ENCODE data around the gene CDH5. TPM values are rescaled to one million over a fixed set of nuclear protein-coding genes. Genes with fewer than 3 reads are reported as not detected.

CDH5 gene
- total RNA-seq, 2 donors from 2014 or later = 10.4 to 15.8 TPM

- Histone ChIP-seq H3K27ac (no peak overlapping the region), H3K4me3 (no peak overlapping the region), H3K27me3 (no peaks in the 10 kb centered on the region), H3K9me3 (no peaks in the 10 kb centered on the region), H3K36me3 (replicated peaks in 1 of 2; ENCODE audit: insufficient read depth in 1 of 2, low read depth in 2 of 2) (no peaks in the 10 kb centered on the region), H3K4me1 (peaks cover 1% of the 10 kb centered on the region)
- 61 to 79% methylated on average over 11 of the region's 11 CpGs for WGBS, 2 donors
- intact Hi-C loops (cut with DNase I) = loop anchor here (10.0 kb wide), 2 partner anchors 83 to 203 kb away; partner anchors contain the start of gene CMTM3
- ATAC-seq = no peak
- no peak for TF ChIP-seq POLR2A (IDR thresholded peaks at IDR 0.05)
- TF ChIP-seq, protein P1, sequence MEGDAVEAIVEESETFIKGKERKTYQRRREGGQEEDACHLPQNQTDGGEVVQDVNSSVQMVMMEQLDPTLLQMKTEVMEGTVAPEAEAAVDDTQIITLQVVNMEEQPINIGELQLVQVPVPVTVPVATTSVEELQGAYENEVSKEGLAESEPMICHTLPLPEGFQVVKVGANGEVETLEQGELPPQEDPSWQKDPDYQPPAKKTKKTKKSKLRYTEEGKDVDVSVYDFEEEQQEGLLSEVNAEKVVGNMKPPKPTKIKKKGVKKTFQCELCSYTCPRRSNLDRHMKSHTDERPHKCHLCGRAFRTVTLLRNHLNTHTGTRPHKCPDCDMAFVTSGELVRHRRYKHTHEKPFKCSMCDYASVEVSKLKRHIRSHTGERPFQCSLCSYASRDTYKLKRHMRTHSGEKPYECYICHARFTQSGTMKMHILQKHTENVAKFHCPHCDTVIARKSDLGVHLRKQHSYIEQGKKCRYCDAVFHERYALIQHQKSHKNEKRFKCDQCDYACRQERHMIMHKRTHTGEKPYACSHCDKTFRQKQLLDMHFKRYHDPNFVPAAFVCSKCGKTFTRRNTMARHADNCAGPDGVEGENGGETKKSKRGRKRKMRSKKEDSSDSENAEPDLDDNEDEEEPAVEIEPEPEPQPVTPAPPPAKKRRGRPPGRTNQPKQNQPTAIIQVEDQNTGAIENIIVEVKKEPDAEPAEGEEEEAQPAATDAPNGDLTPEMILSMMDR (IDR thresholded peaks at IDR 0.05) = no peak
- DNase-seq = no peak
Measured at GRCh38 chr16:66401610-66402009, 35.1 kb downstream of the CDH5 start.

GRCh38 chr16:66402166-66402565, 35.7 kb downstream of the CDH5 start:
- ATAC-seq = no peak
- H3K36me3 ChIP-seq (replicated peaks in 1 of 2; ENCODE audit: insufficient read depth in 1 of 2, low read depth in 2 of 2) = no peaks in the 10 kb centered on the region
- H3K27me3 ChIP-seq = no peaks in the 10 kb centered on the region
- WGBS, 2 donors = 71 to 74% methylated on average over 7 to 8 of the region's 12 CpGs
- no peak overlapping the region for H3K4me3 ChIP-seq
- TF ChIP-seq, protein P1 (IDR thresholded peaks at IDR 0.05) = no peak
- TF ChIP-seq POLR2A (IDR thresholded peaks at IDR 0.05) = no peak
- H3K9me3 ChIP-seq = no peaks in the 10 kb centered on the region
- no peak overlapping the region for H3K27ac ChIP-seq
- intact Hi-C loops (cut with DNase I) = loop anchor here (10.0 kb wide), 2 partner anchors 83 to 203 kb away; partner anchors contain the start of gene CMTM3
- peaks cover 7% of the 10 kb centered on the region for H3K4me1 ChIP-seq
- no peak for DNase-seq

DNA sequence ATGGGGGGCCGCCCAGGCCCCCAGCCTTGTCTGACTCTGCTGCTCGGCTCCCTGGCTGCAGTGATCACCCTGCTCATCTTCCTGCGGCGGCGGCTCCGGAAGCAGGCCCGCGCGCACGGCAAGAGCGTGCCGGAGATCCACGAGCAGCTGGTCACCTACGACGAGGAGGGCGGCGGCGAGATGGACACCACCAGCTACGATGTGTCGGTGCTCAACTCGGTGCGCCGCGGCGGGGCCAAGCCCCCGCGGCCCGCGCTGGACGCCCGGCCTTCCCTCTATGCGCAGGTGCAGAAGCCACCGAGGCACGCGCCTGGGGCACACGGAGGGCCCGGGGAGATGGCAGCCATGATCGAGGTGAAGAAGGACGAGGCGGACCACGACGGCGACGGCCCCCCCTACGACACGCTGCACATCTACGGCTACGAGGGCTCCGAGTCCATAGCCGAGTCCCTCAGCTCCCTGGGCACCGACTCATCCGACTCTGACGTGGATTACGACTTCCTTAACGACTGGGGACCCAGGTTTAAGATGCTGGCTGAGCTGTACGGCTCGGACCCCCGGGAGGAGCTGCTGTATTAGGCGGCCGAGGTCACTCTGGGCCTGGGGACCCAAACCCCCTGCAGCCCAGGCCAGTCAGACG, 36.2 kb downstream of the CDH5 start:
- Histone ChIP-seq H3K27ac (no peak overlapping the region), H3K4me1 (peaks cover 7% of the 10 kb centered on the region), H3K36me3 (replicated peaks in 1 of 2; ENCODE audit: insufficient read depth in 1 of 2, low read depth in 2 of 2) (no peaks in the 10 kb centered on the region), H3K27me3 (no peaks in the 10 kb centered on the region), H3K4me3 (no peak overlapping the region), H3K9me3 (no peaks in the 10 kb centered on the region)
- TF ChIP-seq, protein P1 (IDR thresholded peaks at IDR 0.05) = no peak
- ATAC-seq = no peak
- 70 to 83% methylated on average over 24 to 45 of the region's 61 CpGs for WGBS, 2 donors
- intact Hi-C loops (cut with DNase I) = loop anchor here (10.0 kb wide), 2 partner anchors 82 to 202 kb away; partner anchors contain the start of gene CMTM3
- no peak for DNase-seq

GRCh38 chr16:66403531-66404145, 37.1 kb downstream of the CDH5 start:
- 45 to 59% methylated on average over 5 of the region's 5 CpGs for WGBS, 2 donors
- ATAC-seq (no peak), DNase-seq (no peak)
- intact Hi-C loops (cut with DNase I) = loop anchor here (10.0 kb wide), 2 partner anchors 81 to 201 kb away; partner anchors contain the start of gene CMTM3
- Histone ChIP-seq H3K9me3 (no peaks in the 10 kb centered on the region), H3K27ac (no peak overlapping the region), H3K36me3 (replicated peaks in 1 of 2; ENCODE audit: insufficient read depth in 1 of 2, low read depth in 2 of 2) (no peaks in the 10 kb centered on the region), H3K4me1 (peaks cover 7% of the 10 kb centered on the region), H3K27me3 (no peaks in the 10 kb centered on the region), H3K4me3 (no peak overlapping the region)
- no peak for TF ChIP-seq POLR2A (IDR thresholded peaks at IDR 0.05)
- TF ChIP-seq, protein P1 (IDR thresholded peaks at IDR 0.05) = no peak

Data from body of pancreas (tissue), 4 donors.